IMR-90 (cell line): ENCODE measurements around the gene ACTMAP.

Source experiments
- BHLHE40 ChIP-seq: fragments of 150-350 bp; IDR thresholded peaks from 2 replicates; pipeline ENCODE4 v1.6.1; 2016; ENCODE audit warnings: mild to moderate bottlenecking, low read depth, low read length
- CEBPB ChIP-seq: IDR thresholded peaks from 2 replicates; pipeline ENCODE4 v1.6.1; 2012; ENCODE audit warnings: low read depth, low read length, improper control_type of control experiment
- CTCF ChIP-seq: conservative IDR thresholded peaks from 2 replicates; pipeline ENCODE4 v1.5.1; 2012; ENCODE audit warnings: mild to moderate bottlenecking, low read depth, low read length, improper control_type of control experiment
- FOS ChIP-seq: fragments of 150-350 bp; IDR thresholded peaks from 2 replicates; pipeline ENCODE4 v1.6.1; 2016; ENCODE audit warnings: low read depth, low read length
- RFX5 ChIP-seq: IDR thresholded peaks from 2 replicates; pipeline ENCODE4 v1.8.0; 2012; ENCODE audit warnings: low read depth, mild to moderate bottlenecking, low read length, moderate library complexity
- USF2 ChIP-seq: fragments of 150-350 bp; IDR thresholded peaks from 2 replicates; pipeline ENCODE4 v1.6.1; 2017; ENCODE audit warnings: mild to moderate bottlenecking, antibody characterized with exemption, low read length, low read depth

DNA sequence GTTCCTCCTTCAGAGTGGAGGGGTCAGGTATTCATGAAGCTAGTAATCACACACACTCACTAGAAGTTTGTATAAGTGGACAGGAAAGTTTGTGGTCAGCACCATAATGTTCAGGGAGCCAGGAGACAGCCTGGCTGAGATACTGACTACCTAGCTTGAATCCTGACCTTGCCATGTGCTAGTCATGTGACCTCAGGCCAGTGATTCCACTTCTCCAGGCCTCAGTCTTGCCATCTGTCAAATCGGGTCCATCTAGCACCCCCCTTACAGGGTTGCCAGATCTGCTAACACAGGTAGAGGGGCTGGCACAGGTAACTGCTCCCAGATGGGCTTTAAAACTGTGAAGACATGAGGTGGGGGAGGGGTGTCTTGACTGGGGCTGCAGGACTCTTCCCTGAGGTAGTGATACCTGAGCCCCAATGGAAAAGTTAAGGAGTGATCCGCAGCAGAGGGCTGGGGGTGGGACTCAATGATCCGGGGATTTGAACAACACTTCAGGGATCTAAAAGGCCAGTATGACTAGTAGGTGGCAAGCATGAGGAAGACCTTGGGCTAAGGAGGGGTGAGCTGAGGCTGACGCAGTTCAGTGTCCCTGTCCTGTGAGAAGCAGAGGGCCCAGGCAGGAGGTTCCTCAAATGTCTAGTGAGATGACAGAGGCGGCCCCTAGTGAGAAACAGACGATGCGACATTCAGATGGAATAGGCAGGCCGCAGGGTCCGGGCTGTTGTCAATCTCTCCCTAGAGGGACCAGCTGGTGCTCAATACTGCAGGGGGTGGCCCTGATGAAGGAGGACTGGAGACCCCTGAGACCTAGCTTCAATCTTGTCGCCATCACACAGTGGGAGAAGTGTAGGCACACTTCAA is 8.5 kb downstream of the ACTMAP start:
- TF ChIP-seq CTCF, result no peak
- no peak for TF ChIP-seq FOS
- 0 out of 2 replicates have a peak, but pooled peaks have one; percentile 15 for TF ChIP-seq USF2
- no peak for TF ChIP-seq BHLHE40
- TF ChIP-seq CEBPB, result no peak
- TF ChIP-seq RFX5, result no peak
